ENCODE data around the gene PLA2G2D.

PLA2G2D gene

GRCh38 chr1:20112279-20113000, 6.9 kb downstream of the PLA2G2D start:
- DNase-seq: peak; percentile 9

- no peak for DNase-seq
Measured at GRCh38 chr1:20111452-20111851, 7.9 kb downstream of the PLA2G2D start.

- no peak for DNase-seq
Measured at GRCh38 chr1:20110679-20111078, 8.7 kb downstream of the PLA2G2D start.

- DNase-seq: peak; percentile 8
Measured at GRCh38 chr1:20109223-20109856, 10.0 kb downstream of the PLA2G2D start.

- DNase-seq: no peak
Measured at GRCh38 chr1:20108366-20109123, 10.8 kb downstream of the PLA2G2D start.

- DNase-seq: no peak
Measured at GRCh38 chr1:20107796-20108195, 11.5 kb downstream of the PLA2G2D start.

GRCh38 chr1:20107351-20107750, 12.0 kb downstream of the PLA2G2D start:
- no peak for DNase-seq

GRCh38 chr1:20105856-20106255, 13.5 kb downstream of the PLA2G2D start:
- no peak for DNase-seq

- DNase-seq: no peak
Measured at GRCh38 chr1:20102875-20103274, 16.5 kb downstream of the PLA2G2D start.

GRCh38 chr1:20100632-20101355, 18.5 kb downstream of the PLA2G2D start:
- DNase-seq: peak; percentile 50

- no peak for DNase-seq
Measured at GRCh38 chr1:20099533-20099932, 19.8 kb downstream of the PLA2G2D start.

GRCh38 chr1:20096840-20097447, 22.4 kb downstream of the PLA2G2D start:
- no peak for DNase-seq

GRCh38 chr1:20095564-20096434, 23.5 kb downstream of the PLA2G2D start:
- DNase-seq: no peak

- DNase-seq: no peak
Measured at GRCh38 chr1:20093940-20094391, 25.4 kb downstream of the PLA2G2D start.

GRCh38 chr1:20093303-20093702, 26.0 kb downstream of the PLA2G2D start:
- DNase-seq: no peak

GRCh38 chr1:20090641-20091040, 28.7 kb downstream of the PLA2G2D start:
- no peak for DNase-seq

GRCh38 chr1:20090119-20090518, 29.2 kb downstream of the PLA2G2D start:
- no peak for DNase-seq

GRCh38 chr1:20089328-20090077, 29.8 kb downstream of the PLA2G2D start:
- DNase-seq: no peak

- peak; percentile 14 for DNase-seq
Measured at GRCh38 chr1:20087668-20088067, 31.7 kb downstream of the PLA2G2D start.

GRCh38 chr1:20086800-20087199, 32.5 kb downstream of the PLA2G2D start:
- DNase-seq: no peak

All from activated CD4-positive, alpha-beta T cell treated with anti-CD3 and anti-CD28 coated beads for 48 hours (primary cell).